GM12878 (cell line): ENCODE results near the gene ERVK3-1. TPM values are rescaled to one million over a fixed set of nuclear protein-coding genes. Genes with fewer than 3 reads are reported as not detected.
A peak's percentile ranks its signal among the peaks of the same experiment; 100 is the strongest.

Experiments used
- IRF4 ChIP-seq: IDR thresholded peaks from 2 replicates; pipeline ENCODE4 v1.6.1; 2011; ENCODE audit warnings: low read depth, low read length
- LARP7 ChIP-seq: fragments of 450-650 bp; IDR thresholded peaks from 2 replicates; pipeline ENCODE4 v1.6.1; 2017; ENCODE audit warnings: mild to moderate bottlenecking
- NFIC ChIP-seq: IDR thresholded peaks from 2 replicates; pipeline ENCODE4 v1.6.1; 2012; ENCODE audit warnings: low read depth, mild to moderate bottlenecking, inconsistent platforms, low read length, moderate library complexity
- NR2F1 ChIP-seq: fragments of 450-650 bp; conservative IDR thresholded peaks from 2 replicates; pipeline ENCODE4 v1.6.1; 2017; ENCODE audit warnings: mild to moderate bottlenecking
- polyA plus RNA-seq, 11 experiments: library from polyadenylated mRNA; depleted of rRNA in 4 of 11; unstranded in 6 of 11; stranded (reverse) in 5 of 11; fragments of >200 nt; fragmentation: Nextera tagmentation in 4 of 11; fragmentation: Illumina TruSeq in 1 of 11; extraction: Ambion mirVana in 4 of 11; extraction: Trizol in 1 of 11; gene quantifications; 1 replicate in 1 of 11; 2 replicates in 10 of 11; pipeline versions ENCODE4 v1.2.1 to v1.2.3, GENCODE V29; 2011 to 2016; ENCODE audit warnings: inconsistent platforms in 2 of 11, missing spikeins in 2 of 11, low read depth in 1 of 11
- total RNA-seq, 4 experiments: library from RNA; depleted of rRNA in 3 of 4; stranded (reverse); fragments of >200 nt in 3 of 4; fragmentation: Illumina TruSeq in 1 of 4; extraction: Trizol in 1 of 4; gene quantifications; 2 replicates each; pipeline versions ENCODE4 v1.2.1 to v1.2.3, GENCODE V29; 2013 to 2021
- TF ChIP-seq, protein P1 (sequence below): IDR thresholded peaks from 2 replicates; pipeline ENCODE4 v1.6.1; 2012; ENCODE audit warnings: low read length, inconsistent platforms
- TF ChIP-seq, protein P2 (sequence below): IDR thresholded peaks from 2 replicates; pipeline ENCODE4 v1.6.1; 2011; ENCODE audit warnings: low read depth, low read length, improper control_type of control experiment, borderline replicate concordance
- TF ChIP-seq, protein P3 (sequence below), 3 experiments: IDR thresholded peaks in 2 of 3; conservative IDR thresholded peaks in 1 of 3; 2 replicates each; pipeline ENCODE4 v1.5.1; 2011; ENCODE audit warnings: low read depth in 3 of 3, low read length in 3 of 3, mild to moderate bottlenecking in 3 of 3, control low read depth in 2 of 3, moderate library complexity in 2 of 3, inconsistent platforms in 1 of 3, mixed read lengths in 1 of 3; ENCODE audit not compliant: control insufficient read depth in 2 of 3, insufficient read depth in 1 of 3; ENCODE audit errors: extremely low read depth in 1 of 3

The ERVK3-1 gene
- total and polyA plus RNA-seq, 10 of the 15 experiments (the other 5 are each of a cell fraction or from before 2014, with no cell fraction given) = 59.3 to 172 (median 95.8) TPM

DNA sequence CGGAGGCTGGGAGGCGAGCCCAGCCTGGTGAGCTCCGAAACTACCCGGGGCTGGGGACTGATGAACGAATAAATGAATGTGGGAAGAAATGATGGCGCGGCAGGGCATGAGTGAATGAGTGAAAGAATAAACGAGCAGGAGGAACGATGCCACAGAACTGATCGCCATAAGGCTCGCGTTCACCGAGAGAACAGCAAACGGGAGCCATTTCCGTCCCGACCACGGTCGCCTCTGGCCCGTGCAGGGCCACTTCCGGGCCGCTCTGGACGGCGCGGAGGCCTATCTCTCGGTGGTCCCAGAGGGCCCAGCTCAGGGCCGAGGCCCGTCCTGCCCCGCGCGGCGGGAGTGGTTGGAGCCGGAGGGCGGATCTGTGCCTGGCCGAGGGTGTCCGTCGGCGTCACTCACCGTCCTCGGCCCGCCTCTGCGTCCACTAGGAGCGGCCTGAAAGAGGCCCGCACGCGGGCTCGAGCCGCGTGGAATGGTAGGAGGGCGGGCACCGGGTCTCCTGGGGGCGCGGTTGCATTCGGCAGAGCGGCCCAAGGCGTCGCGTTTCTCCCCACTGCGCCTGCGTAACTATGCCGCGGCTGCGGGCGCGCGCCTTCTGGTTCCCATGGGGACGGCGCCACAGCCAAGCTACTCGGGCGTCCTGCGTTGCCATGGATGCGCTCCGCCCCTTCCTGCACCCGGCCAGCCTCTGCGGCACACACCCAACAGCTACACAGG lies 57.3 kb downstream of the ERVK3-1 start, which contains the start of gene ZNF497 (continued):
- TF ChIP-seq, protein P1, sequence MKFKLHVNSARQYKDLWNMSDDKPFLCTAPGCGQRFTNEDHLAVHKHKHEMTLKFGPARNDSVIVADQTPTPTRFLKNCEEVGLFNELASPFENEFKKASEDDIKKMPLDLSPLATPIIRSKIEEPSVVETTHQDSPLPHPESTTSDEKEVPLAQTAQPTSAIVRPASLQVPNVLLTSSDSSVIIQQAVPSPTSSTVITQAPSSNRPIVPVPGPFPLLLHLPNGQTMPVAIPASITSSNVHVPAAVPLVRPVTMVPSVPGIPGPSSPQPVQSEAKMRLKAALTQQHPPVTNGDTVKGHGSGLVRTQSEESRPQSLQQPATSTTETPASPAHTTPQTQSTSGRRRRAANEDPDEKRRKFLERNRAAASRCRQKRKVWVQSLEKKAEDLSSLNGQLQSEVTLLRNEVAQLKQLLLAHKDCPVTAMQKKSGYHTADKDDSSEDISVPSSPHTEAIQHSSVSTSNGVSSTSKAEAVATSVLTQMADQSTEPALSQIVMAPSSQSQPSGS = no peak
- TF ChIP-seq, protein P2, sequence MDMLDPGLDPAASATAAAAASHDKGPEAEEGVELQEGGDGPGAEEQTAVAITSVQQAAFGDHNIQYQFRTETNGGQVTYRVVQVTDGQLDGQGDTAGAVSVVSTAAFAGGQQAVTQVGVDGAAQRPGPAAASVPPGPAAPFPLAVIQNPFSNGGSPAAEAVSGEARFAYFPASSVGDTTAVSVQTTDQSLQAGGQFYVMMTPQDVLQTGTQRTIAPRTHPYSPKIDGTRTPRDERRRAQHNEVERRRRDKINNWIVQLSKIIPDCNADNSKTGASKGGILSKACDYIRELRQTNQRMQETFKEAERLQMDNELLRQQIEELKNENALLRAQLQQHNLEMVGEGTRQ = no peak
- TF ChIP-seq LARP7 = peak; percentile 96
- TF ChIP-seq, protein P3, sequence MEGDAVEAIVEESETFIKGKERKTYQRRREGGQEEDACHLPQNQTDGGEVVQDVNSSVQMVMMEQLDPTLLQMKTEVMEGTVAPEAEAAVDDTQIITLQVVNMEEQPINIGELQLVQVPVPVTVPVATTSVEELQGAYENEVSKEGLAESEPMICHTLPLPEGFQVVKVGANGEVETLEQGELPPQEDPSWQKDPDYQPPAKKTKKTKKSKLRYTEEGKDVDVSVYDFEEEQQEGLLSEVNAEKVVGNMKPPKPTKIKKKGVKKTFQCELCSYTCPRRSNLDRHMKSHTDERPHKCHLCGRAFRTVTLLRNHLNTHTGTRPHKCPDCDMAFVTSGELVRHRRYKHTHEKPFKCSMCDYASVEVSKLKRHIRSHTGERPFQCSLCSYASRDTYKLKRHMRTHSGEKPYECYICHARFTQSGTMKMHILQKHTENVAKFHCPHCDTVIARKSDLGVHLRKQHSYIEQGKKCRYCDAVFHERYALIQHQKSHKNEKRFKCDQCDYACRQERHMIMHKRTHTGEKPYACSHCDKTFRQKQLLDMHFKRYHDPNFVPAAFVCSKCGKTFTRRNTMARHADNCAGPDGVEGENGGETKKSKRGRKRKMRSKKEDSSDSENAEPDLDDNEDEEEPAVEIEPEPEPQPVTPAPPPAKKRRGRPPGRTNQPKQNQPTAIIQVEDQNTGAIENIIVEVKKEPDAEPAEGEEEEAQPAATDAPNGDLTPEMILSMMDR (IDR thresholded peaks at IDR 0.05 in 2 of 3, conservative IDR thresholded peaks at IDR 0.05 in 1 of 3; ENCODE audit: control insufficient read depth in 2 of 3, extremely low read depth in 1 of 3, insufficient read depth in 1 of 3, low read depth in 3 of 3, low read length in 3 of 3) = peak in 2 of 3 experiments; percentile 5 to 6; a peak in 2 of 6 replicates
- no peak for TF ChIP-seq IRF4
- TF ChIP-seq NFIC = no peak
- TF ChIP-seq NR2F1 = peak; percentile 60; the same call in 1 of the 2 replicates
